Endothelial cell of umbilical vein (primary cell): ENCODE data around the gene GOLPH3L.

Experiments used
- MAX ChIP-seq: IDR thresholded peaks from 2 replicates; pipeline ENCODE4 v1.6.1; 2011; ENCODE audit not compliant: insufficient read depth, insufficient read length
- POLR2AphosphoS5 ChIP-seq: IDR thresholded peaks from 2 replicates; pipeline ENCODE4 v1.6.1; 2012; ENCODE audit warnings: low read depth, mild to moderate bottlenecking, control low read depth, low read length, moderate library complexity; ENCODE audit not compliant: insufficient read depth
- TF ChIP-seq, protein P1 (sequence below), 2 donors: IDR thresholded peaks; 1 replicate in 1 of 2; 2 replicates in 1 of 2; pipeline ENCODE4 v1.5.1; 2011; ENCODE audit warnings: low read length in 2 of 2, mild to moderate bottlenecking in 2 of 2, moderate library complexity in 2 of 2, control low read depth in 1 of 2, inconsistent platforms in 1 of 2, low read depth in 1 of 2; ENCODE audit not compliant: insufficient read depth in 1 of 2; ENCODE audit errors: extremely low read depth in 1 of 2

DNA sequence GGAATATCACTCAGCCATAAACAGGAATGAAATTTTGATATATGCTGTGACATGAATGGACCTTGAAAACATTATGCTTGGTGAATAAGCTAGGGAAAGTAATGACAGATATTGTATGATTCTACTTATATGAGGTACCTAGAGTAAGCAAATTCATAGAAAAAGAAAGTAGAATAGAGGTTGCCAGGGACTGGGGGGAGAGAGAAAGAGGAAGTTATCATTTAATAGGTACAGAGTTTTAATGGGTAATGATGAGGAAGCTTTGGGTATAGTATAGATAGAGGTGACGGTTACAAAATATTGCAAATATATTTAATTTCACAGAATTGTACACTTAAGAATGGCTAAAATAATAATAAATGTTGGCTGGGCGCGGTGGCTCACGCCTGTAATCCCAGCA is 36.4 kb downstream of the GOLPH3L start:
- TF ChIP-seq MAX: no peak
- TF ChIP-seq, protein P1, sequence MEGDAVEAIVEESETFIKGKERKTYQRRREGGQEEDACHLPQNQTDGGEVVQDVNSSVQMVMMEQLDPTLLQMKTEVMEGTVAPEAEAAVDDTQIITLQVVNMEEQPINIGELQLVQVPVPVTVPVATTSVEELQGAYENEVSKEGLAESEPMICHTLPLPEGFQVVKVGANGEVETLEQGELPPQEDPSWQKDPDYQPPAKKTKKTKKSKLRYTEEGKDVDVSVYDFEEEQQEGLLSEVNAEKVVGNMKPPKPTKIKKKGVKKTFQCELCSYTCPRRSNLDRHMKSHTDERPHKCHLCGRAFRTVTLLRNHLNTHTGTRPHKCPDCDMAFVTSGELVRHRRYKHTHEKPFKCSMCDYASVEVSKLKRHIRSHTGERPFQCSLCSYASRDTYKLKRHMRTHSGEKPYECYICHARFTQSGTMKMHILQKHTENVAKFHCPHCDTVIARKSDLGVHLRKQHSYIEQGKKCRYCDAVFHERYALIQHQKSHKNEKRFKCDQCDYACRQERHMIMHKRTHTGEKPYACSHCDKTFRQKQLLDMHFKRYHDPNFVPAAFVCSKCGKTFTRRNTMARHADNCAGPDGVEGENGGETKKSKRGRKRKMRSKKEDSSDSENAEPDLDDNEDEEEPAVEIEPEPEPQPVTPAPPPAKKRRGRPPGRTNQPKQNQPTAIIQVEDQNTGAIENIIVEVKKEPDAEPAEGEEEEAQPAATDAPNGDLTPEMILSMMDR (IDR thresholded peaks at IDR 0.05; ENCODE audit: extremely low read depth in 1 of 2, insufficient read depth in 1 of 2, low read depth in 1 of 2, low read length in 2 of 2): no peak
- TF ChIP-seq POLR2AphosphoS5: no peak
